IPS-15b (cell line): Measurements from ENCODE around the gene ARMS2.

Experiments used
- H3K27me3 ChIP-seq: one replicate; pipeline ENCODE4 v1.6.1; 2013; ENCODE audit warnings: low read length; ENCODE audit not compliant: control insufficient read depth, insufficient read depth
- H3K36me3 ChIP-seq: one replicate; pipeline ENCODE4 v1.6.1; 2013; ENCODE audit warnings: low read length; ENCODE audit not compliant: control insufficient read depth, insufficient read depth
- H3K4me1 ChIP-seq: one replicate; pipeline ENCODE4 v1.6.1; 2013; ENCODE audit warnings: mild to moderate bottlenecking, low read length; ENCODE audit not compliant: control insufficient read depth, insufficient read depth
- H3K4me3 ChIP-seq: one replicate; pipeline ENCODE4 v1.5.1; 2013; ENCODE audit warnings: low read depth, low read length
- H3K9ac ChIP-seq: one replicate; pipeline ENCODE4 v1.6.1; 2013; ENCODE audit warnings: low read depth, mild to moderate bottlenecking, low read length
- H3K9me3 ChIP-seq: one replicate; pipeline ENCODE4 v1.6.1; 2013; ENCODE audit warnings: mild to moderate bottlenecking, low read length; ENCODE audit not compliant: control insufficient read depth, insufficient read depth

The ARMS2 gene

DNA sequence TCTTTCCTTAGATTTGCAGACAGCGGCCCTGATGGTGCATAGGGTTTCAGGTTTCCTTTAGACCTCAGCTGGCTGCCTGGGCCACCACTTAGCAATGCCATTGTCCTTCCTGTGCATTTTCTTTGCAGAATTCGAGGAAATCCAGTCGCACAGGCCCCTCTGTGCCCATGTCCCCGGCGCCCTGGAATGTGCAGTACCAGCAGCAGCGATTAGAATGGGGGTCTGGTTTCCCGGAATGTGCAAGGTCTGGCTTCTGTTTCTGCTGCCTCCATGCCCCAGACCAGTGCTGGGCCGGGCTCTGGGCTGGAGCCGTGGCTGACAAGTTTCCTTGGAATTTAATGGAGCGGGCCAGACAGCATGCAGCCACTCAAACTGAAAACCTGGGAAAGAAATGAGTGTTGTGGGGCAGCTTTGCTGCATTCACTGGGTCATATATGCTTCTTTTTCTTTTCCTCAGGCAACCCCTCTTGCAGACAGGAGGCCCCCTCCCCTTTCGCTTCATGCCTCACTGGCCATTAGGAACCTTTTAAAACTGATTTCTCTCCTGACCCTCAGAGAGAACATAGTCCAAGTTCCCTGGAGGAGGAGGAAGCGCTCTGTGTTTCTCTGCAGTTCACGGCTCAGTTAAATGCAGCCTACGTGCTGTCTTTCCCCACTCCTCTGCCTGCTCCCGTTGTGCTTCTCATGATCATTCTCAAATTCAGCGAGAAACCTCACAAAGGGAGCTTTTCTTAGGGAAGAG, 21.3 kb downstream of the ARMS2 start:
- Histone ChIP-seq H3K27me3 (no peaks in the 10 kb centered on the region), H3K36me3 (no peaks in the 10 kb centered on the region), H3K4me3 (no peak overlapping the region), H3K9ac (peak overlapping the region; percentile 65), H3K4me1 (peaks cover 13% of the 10 kb centered on the region), H3K9me3 (no peaks in the 10 kb centered on the region)

DNA sequence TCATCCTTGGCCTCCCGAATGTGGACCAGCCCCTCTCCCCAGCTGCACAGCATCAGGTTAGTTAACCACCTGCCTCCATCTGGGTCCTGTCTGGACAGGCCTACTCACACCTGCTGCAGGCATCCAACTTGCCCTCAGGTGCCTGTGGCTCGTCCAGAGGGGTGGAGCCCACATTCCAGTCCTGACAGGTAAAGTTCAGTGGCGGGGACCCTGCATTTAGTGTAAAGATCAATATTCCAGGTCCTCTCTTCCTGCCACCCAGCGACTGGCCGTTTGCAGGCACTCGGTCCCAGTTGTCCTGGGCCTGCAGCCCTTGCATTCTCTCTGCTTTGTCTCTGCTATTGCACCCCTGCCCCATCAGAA, 21.9 kb downstream of the ARMS2 start:
- Histone ChIP-seq H3K36me3 (no peaks in the 10 kb centered on the region), H3K27me3 (no peaks in the 10 kb centered on the region), H3K9ac (peak overlapping the region; percentile 65), H3K9me3 (no peaks in the 10 kb centered on the region), H3K4me1 (peaks cover 13% of the 10 kb centered on the region), H3K4me3 (no peak overlapping the region)

DNA sequence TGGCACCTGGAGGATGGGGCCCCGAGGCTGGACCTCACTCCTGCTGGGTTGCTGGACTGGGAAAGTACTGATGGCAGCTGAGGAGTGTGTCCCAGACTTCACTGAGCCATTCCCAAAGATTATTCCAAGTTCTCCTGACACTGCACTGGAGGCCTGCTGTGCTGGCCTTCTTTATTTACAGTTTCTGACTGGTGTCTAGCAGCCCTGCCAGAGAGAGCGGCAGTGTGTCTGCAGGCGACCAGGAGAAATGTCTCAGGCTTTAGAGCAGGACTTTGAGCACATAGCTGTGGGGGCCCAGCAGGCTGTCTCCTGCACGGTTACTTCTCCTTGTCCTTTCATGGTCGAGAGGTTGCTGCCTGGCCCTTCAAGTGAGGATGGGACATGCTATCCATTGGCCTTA, 23.0 kb downstream of the ARMS2 start:
- Histone ChIP-seq H3K4me3 (no peak overlapping the region), H3K9ac (no peak overlapping the region), H3K27me3 (no peaks in the 10 kb centered on the region), H3K36me3 (no peaks in the 10 kb centered on the region), H3K9me3 (peaks cover 2% of the 10 kb centered on the region), H3K4me1 (peaks cover 13% of the 10 kb centered on the region)

DNA sequence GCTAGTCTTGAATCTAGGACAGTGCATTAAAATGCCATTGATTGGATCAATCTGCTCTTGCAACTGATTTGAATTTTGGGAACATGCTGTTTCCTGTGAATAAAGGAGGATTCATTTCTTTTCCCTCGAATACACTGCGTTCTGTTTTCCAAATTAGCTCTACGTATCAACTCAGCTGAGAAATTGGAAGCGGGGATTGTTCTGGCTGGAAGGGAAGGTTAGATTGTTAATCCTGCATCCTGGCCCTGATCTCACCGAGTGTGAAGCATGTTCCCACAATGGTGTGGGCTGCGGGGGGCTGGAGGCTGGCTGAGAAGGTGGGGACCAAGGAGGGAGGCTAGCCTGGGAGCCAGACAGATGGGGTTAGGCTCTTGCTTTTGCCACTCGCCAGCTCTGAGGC, 24.5 kb downstream of the ARMS2 start:
- no peaks in the 10 kb centered on the region for H3K27me3 ChIP-seq
- no peak overlapping the region for H3K9ac ChIP-seq
- H3K36me3 ChIP-seq: no peaks in the 10 kb centered on the region
- peaks cover 13% of the 10 kb centered on the region for H3K4me1 ChIP-seq
- H3K9me3 ChIP-seq: peaks cover 2% of the 10 kb centered on the region
- H3K4me3 ChIP-seq: no peak overlapping the region

DNA sequence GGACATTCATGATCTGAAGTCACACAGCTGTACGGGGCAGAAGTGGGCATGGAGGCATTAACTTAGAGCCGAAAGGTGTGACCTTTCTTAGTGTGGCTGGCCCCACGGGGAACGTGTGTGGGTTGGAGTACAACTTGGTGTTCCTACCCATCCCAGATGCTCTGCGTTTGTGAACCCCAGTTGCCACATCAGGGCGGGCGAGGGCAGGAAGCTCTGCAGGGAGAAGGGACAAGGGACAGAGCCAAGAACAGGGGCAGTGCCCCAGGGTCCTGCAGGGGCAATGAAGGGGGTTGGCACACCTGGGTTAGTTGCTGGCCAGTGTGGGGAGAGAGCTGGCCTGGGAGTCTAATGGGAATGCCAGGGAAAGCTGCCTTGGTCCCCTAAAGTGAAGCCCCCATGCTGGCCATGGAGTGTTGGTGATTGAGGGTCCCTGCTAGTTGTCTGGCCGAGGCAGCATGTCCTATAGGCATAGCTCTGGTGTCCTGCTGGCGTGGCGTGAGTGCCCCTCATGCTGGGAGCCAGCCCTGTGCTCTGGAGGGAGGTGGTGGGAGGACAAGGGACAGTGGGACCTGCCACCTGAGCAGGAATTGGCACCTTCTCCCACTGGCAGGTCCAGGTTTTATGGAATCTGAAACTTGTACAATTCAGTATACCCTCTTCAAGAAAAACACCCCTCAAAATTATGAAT, 25.8 kb downstream of the ARMS2 start:
- Histone ChIP-seq H3K9me3 (peaks cover 2% of the 10 kb centered on the region), H3K4me3 (no peak overlapping the region), H3K27me3 (no peaks in the 10 kb centered on the region), H3K9ac (no peak overlapping the region), H3K36me3 (no peaks in the 10 kb centered on the region), H3K4me1 (peaks cover 13% of the 10 kb centered on the region)

DNA sequence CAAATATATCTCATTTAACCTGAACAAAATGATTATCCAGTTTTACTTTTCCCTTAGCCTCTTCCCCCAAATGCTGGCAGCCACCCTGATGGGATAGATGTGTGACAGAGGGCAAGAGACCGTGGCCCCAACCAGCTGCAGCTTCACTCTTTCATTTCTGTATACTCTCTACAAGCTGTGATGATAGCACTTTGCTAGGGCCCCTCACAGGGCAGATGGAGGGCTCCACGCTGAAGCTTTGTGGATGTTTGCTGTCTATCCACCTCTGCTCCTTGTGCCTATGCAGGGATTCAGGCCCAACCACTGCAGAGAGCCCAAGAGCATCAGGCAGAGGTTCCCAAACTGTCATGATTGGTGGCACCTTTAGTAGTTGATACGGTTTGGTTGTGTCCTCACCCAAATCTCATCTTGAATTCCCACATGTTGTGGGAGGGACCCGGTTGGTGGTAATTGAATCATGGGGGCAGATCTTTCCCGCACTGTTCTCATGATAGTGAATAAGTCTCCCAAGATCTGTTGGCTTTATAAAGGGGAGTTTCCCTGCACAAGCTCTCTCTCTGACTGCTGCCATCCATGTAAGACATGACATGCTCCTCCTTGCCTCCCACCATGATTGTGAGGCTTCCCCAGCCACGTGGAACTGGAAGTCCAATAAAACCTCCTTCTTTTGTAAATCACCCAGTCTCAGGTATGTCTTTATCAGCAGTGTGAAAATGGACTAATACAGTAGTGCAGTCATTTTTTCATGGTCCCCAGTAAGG, 27.0 kb downstream of the ARMS2 start:
- no peaks in the 10 kb centered on the region for H3K36me3 ChIP-seq
- peaks cover 7% of the 10 kb centered on the region for H3K4me1 ChIP-seq
- H3K4me3 ChIP-seq: no peak overlapping the region
- peaks cover 2% of the 10 kb centered on the region for H3K9me3 ChIP-seq
- H3K27me3 ChIP-seq: no peaks in the 10 kb centered on the region
- no peak overlapping the region for H3K9ac ChIP-seq

DNA sequence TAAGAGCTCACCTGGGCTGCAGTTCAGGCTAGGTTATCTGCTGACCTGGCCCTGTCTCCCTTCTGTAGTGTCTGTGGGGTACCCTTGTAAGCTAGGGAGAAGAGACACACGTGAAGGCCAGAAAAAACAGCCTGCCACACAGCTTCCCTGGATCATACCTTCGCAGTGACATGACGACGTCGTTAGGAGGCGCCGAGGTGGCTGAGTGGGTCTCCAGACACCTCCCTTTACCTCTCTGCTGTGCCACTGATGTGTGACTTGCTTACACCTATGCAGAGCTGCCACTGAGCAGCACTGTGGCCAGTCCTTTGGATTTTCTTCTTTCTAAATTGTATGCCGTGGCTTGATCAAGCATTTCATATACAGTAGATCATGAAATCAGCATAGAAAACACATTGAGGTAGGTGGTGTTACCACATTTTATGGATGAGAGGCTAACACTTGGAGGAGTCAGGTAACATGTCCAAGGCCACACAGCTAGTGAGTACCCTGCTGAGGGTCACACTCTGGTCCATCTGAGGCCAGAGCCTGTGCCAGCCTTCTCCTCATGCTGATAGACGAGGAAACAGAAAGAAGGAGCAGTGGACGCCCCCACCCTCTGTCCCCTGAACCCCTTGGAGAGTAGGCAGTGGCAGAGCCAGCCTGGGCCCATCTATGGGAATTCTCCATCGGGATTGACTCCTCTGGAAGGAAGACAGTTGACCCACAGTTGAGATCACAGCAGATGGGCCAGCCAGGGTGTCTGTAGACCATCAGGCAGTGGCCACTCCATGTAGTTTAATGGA, 30.0 kb downstream of the ARMS2 start:
- H3K36me3 ChIP-seq: no peaks in the 10 kb centered on the region
- H3K9me3 ChIP-seq: peaks cover 2% of the 10 kb centered on the region
- no peak overlapping the region for H3K4me3 ChIP-seq
- H3K9ac ChIP-seq: no peak overlapping the region
- no peaks in the 10 kb centered on the region for H3K27me3 ChIP-seq
- H3K4me1 ChIP-seq: no peaks in the 10 kb centered on the region

DNA sequence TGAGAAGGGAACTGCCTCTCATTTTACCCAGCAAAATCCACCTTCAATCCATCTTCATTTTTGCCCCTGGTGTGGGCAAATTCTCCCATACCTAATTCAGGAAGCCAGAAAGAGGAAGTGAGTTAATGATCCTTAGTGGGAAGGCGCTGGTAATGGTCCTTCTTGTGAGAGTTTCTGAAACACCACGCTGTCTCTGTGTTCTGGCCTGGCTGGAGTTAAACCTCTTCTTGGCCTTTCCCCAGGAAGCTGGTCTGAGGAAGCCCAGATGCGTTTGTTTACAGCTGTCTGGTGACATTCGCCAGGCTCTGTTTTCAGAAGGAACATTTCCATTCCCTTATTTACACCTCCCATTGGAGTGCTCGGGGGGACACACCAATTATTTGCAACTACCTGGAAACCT, 31.2 kb downstream of the ARMS2 start:
- Histone ChIP-seq H3K4me3 (no peak overlapping the region), H3K36me3 (no peaks in the 10 kb centered on the region), H3K9me3 (peaks cover 2% of the 10 kb centered on the region), H3K4me1 (no peaks in the 10 kb centered on the region), H3K9ac (no peak overlapping the region), H3K27me3 (no peaks in the 10 kb centered on the region)

DNA sequence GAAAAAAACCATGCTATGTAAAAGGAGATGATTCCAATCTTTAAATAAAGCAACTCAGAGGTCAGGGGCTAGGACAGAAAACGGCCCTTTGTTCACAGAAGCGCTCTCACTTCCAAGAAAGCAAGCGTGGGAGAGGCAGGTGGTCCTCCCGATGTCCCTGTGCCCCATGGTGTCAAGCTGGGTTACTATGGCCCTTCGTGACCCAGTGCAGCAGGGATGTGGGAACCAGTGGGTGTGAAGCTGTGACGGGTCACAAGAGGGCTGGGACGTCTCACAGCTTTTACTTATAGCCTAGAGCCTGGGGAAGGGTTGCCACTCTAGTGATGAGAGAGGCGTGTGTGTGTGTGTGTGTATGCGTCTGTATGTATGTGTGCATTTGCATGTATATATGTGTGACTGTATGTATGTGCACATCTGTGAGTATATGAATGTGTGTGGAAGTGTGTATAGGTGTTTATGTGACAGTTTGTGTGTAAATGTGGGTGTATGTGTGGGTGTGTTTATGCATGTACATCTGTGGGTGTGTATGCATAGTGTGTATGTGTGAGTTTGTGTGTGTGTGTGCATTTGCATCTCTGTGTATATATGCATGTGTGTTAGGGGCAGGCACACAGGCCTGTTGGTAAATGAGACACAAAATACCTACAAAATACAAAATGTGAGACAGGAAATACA, 32.1 kb downstream of the ARMS2 start:
- no peak overlapping the region for H3K9ac ChIP-seq
- peaks cover 2% of the 10 kb centered on the region for H3K9me3 ChIP-seq
- H3K36me3 ChIP-seq: no peaks in the 10 kb centered on the region
- H3K27me3 ChIP-seq: no peaks in the 10 kb centered on the region
- H3K4me3 ChIP-seq: no peak overlapping the region
- no peaks in the 10 kb centered on the region for H3K4me1 ChIP-seq

DNA sequence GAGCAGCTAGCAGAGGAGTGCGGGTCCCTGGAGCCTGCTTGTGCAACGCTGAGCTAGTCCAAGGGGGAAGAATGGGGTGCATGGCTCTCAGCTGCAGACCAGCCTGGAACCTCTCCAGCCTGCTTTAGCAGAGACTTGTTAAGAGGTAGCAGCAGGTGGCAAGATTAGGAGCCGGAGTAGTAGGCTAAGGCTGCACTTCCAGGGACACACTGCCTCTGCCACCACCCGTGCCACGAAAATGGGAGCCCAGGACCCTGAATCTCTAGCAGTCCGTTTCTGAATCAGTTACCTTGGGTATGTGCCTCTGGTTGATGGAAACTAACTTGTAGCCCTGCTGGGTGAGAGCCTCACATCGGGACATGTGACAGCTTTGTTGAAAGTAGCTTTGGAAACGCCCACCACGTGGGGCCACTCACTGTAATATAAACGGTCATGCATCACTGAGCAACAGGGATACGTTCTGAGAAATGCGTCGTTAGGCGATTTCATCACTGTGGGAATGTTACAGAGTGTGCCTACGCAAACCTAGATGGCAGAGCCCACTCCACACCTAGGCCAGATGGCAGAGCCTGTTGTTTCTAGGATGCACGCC, 32.8 kb downstream of the ARMS2 start:
- Histone ChIP-seq H3K9ac (no peak overlapping the region), H3K4me1 (no peaks in the 10 kb centered on the region), H3K9me3 (no peaks in the 10 kb centered on the region), H3K27me3 (no peaks in the 10 kb centered on the region), H3K4me3 (no peak overlapping the region), H3K36me3 (no peaks in the 10 kb centered on the region)

DNA sequence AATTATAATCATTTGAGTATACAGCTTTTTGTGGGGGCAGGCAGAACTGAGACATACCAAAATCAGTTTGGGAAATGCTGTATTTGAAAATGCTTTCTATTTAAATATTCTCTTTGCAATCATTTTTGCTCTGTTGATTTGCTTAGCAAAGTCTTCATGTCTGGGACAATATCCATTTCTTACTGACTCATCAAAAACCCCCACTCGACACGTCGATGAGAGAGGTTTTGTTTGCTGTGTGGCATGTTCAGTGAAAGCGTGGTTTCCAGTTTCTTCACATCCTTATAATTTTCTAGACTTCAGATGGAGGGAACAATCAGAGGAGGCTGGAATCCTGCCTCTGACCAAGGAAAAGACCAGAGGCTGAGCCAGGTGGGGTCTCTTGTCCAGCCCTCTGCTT, 35.8 kb downstream of the ARMS2 start:
- Histone ChIP-seq H3K9ac (no peak overlapping the region), H3K4me1 (no peaks in the 10 kb centered on the region), H3K4me3 (no peak overlapping the region), H3K36me3 (no peaks in the 10 kb centered on the region), H3K27me3 (no peaks in the 10 kb centered on the region), H3K9me3 (no peaks in the 10 kb centered on the region)
